H1 (cell line): Measurements from ENCODE around the gene SUGT1. TPM values are rescaled to one million over a fixed set of nuclear protein-coding genes. Genes with fewer than 3 reads are reported as not detected.
A peak's percentile ranks its signal among the peaks of the same experiment; 100 is the strongest.
"Not testable (repeated sequence)": the region's sequence is repeated elsewhere in the genome, so short reads cannot be mapped to it uniquely, and the experiment has no call there.

Source experiments
- CTCF ChIA-PET: fragments of 300-600 bp; sonication (Branson Sonifier 250); formaldehyde crosslinking; loops from one replicate; lab custom pipeline; 2021; ENCODE audit not compliant: partially characterized antibody; lab: Charles Lee
- POLR2A ChIA-PET: fragments of 300-600 bp; sonication (Branson Sonifier 250); formaldehyde crosslinking; loops from one replicate; lab custom pipeline; 2021; ENCODE audit warnings: inconsistent platforms; ENCODE audit not compliant: partially characterized antibody; lab: Charles Lee
- DNase-seq, 2 experiments: peaks; one replicate each; pipeline versions ENCODE4 v3.0.0 to v3.0.0-alpha.2; 2010 to 2022; ENCODE audit warnings: low spot score in 2 of 2, low read depth in 1 of 2, mixed read lengths in 1 of 2
- FAIRE-seq: peaks from 2 replicates; lab custom pipeline; 2011; peaks lifted over from hg19 to GRCh38; lab: Jason Lieb, UNC
- H2AFZ ChIP-seq: 2 replicates; pipeline ENCODE4 v1.8.1; 2012; ENCODE audit warnings: low read length, inconsistent platforms
- H2AK5ac ChIP-seq: 2 replicates; pipeline ENCODE4 v1.6.1; 2013; ENCODE audit warnings: low read depth, low read length
- H2BK120ac ChIP-seq: replicated peaks from 2 replicates; pipeline ENCODE3; 2013; ENCODE audit warnings: low read depth, low read length, inconsistent platforms
- H2BK12ac ChIP-seq: 2 replicates; pipeline ENCODE4 v1.6.1; 2013; ENCODE audit warnings: low read depth, low read length
- H2BK15ac ChIP-seq: 2 replicates; pipeline ENCODE4 v1.6.1; 2013; ENCODE audit warnings: low read length
- H2BK20ac ChIP-seq: 2 replicates; pipeline ENCODE4 v1.6.1; 2013; ENCODE audit warnings: low read length
- H2BK5ac ChIP-seq: 2 replicates; pipeline ENCODE4 v1.6.1; 2013; ENCODE audit warnings: low read depth, low read length
- H3K14ac ChIP-seq: 2 replicates; pipeline ENCODE4 v1.6.1; 2013; ENCODE audit warnings: inconsistent platforms; ENCODE audit not compliant: insufficient read length
- H3K18ac ChIP-seq: 2 replicates; pipeline ENCODE4 v1.6.1; 2013; ENCODE audit warnings: low read length; ENCODE audit errors: extremely low read depth
- H3K23ac ChIP-seq: 2 replicates; pipeline ENCODE4 v1.6.1; 2013; ENCODE audit warnings: inconsistent platforms; ENCODE audit not compliant: insufficient read length
- H3K23me2 ChIP-seq: 2 replicates; pipeline ENCODE4 v1.6.1; 2013; ENCODE audit warnings: low read depth, low read length
- H3K27ac ChIP-seq: 2 replicates; pipeline ENCODE4 v1.6.1; 2011; ENCODE audit warnings: low read depth, low read length, inconsistent platforms
- H3K27me3 ChIP-seq, 4 experiments: replicated peaks in 1 of 4; 1 replicate in 1 of 4; 2 replicates in 3 of 4; pipeline versions ENCODE4 v1.6.1 to v1.8.1; 2011 to 2013; ENCODE audit warnings: low read length in 3 of 4, mild to moderate bottlenecking in 3 of 4, inconsistent platforms in 2 of 4, mixed read lengths in 2 of 4, moderate library complexity in 1 of 4; ENCODE audit not compliant: control insufficient read depth in 3 of 4, insufficient read depth in 3 of 4; ENCODE audit errors: extremely low read depth in 1 of 4
- H3K36me3 ChIP-seq, 4 experiments: 2 replicates each; pipeline versions ENCODE4 v1.6.1 to v1.8.1; 2011 to 2013; ENCODE audit warnings: mild to moderate bottlenecking in 4 of 4, low read length in 3 of 4, moderate library complexity in 2 of 4, control low read depth in 1 of 4, inconsistent platforms in 1 of 4; ENCODE audit not compliant: insufficient read depth in 4 of 4, control insufficient read depth in 2 of 4
- H3K4ac ChIP-seq: replicated peaks from 2 replicates; pipeline ENCODE3; 2013; ENCODE audit warnings: low read length, low read depth, mixed read lengths, inconsistent platforms; ENCODE audit not compliant: insufficient read length
- H3K4me1 ChIP-seq, 4 experiments: replicated peaks in 1 of 4; 1 replicate in 1 of 4; 2 replicates in 3 of 4; pipeline versions ENCODE4 v1.6.1 to v1.8.1; 2011 to 2013; ENCODE audit warnings: low read length in 3 of 4, inconsistent platforms in 2 of 4, mixed read lengths in 1 of 4; ENCODE audit not compliant: insufficient read depth in 4 of 4, control insufficient read depth in 3 of 4
- H3K4me2 ChIP-seq, 2 experiments: 2 replicates each; pipeline versions ENCODE4 v1.6.1 to v1.8.1; 2011 to 2013; ENCODE audit warnings: low read depth in 2 of 2, low read length in 2 of 2, control low read depth in 1 of 2, inconsistent platforms in 1 of 2, mild to moderate bottlenecking in 1 of 2; ENCODE audit not compliant: insufficient read depth in 1 of 2
- H3K4me3 ChIP-seq, 4 experiments: fragments of 200-600, 300-600 bp in 1 of 4; sonication (generic), shearing (Covaris generic), sonication (Bioruptor Twin) in 1 of 4; 2 replicates each; pipeline versions ENCODE4 v1.5.1 to v1.8.1; 2011 to 2016; ENCODE audit warnings: low read length in 4 of 4, low read depth in 3 of 4, control low read depth in 2 of 4, inconsistent platforms in 2 of 4, mild to moderate bottlenecking in 2 of 4, mixed read lengths in 1 of 4, moderate library complexity in 1 of 4; ENCODE audit not compliant: insufficient read depth in 2 of 4; ENCODE audit errors: extremely low read depth in 1 of 4
- H3K56ac ChIP-seq: replicated peaks from 2 replicates; pipeline ENCODE3; 2013; ENCODE audit warnings: low read depth, mild to moderate bottlenecking, mixed read lengths, low read length, inconsistent platforms; ENCODE audit not compliant: insufficient read length
- H3K79me1 ChIP-seq: 2 replicates; pipeline ENCODE4 v1.6.1; 2013; ENCODE audit warnings: low read depth, low read length, control low read depth
- H3K79me2 ChIP-seq, 2 experiments: 2 replicates each; pipeline versions ENCODE4 v1.6.1 to v1.8.1; 2012 to 2013; ENCODE audit warnings: low read length in 2 of 2, mild to moderate bottlenecking in 2 of 2, inconsistent platforms in 1 of 2; ENCODE audit not compliant: insufficient read depth in 2 of 2, control insufficient read depth in 1 of 2
- H3K9ac ChIP-seq, 4 experiments: replicated peaks in 1 of 4; 1 replicate in 1 of 4; 2 replicates in 3 of 4; pipeline versions ENCODE4 v1.6.1 to v1.8.1; 2011 to 2013; ENCODE audit warnings: low read depth in 3 of 4, low read length in 3 of 4, control low read depth in 2 of 4, mild to moderate bottlenecking in 2 of 4, moderate library complexity in 2 of 4, inconsistent platforms in 1 of 4; ENCODE audit errors: extremely low read depth in 1 of 4
- H3K9me3 ChIP-seq, 2 experiments: 2 replicates each; pipeline versions ENCODE4 v1.6.1 to v1.8.1; 2012 to 2013; ENCODE audit warnings: mild to moderate bottlenecking in 2 of 2, moderate library complexity in 2 of 2, control low read depth in 1 of 2, inconsistent platforms in 1 of 2, low read depth in 1 of 2, low read length in 1 of 2, mixed read lengths in 1 of 2; ENCODE audit not compliant: insufficient read depth in 2 of 2
- H4K20me1 ChIP-seq, 2 experiments: replicated peaks in 1 of 2; 2 replicates each; pipeline versions ENCODE3 to v1.8.1; 2011 to 2013; ENCODE audit warnings: inconsistent platforms in 2 of 2, low read length in 2 of 2, mild to moderate bottlenecking in 1 of 2; ENCODE audit not compliant: insufficient read depth in 2 of 2, control insufficient read depth in 1 of 2
- H4K5ac ChIP-seq: 2 replicates; pipeline ENCODE4 v1.6.1; 2013; ENCODE audit warnings: low read length, low read depth, mixed read lengths, inconsistent platforms; ENCODE audit not compliant: insufficient read length
- H4K8ac ChIP-seq: 2 replicates; pipeline ENCODE4 v1.8.0; 2013; ENCODE audit warnings: mild to moderate bottlenecking, moderate library complexity, low read length, inconsistent platforms; ENCODE audit not compliant: insufficient read depth; ENCODE audit errors: extremely low read depth
- H4K91ac ChIP-seq: replicated peaks from 2 replicates; pipeline ENCODE3; 2013; ENCODE audit warnings: low read length, mixed read lengths, inconsistent platforms; ENCODE audit not compliant: insufficient read length
- WGBS, 2 experiments: shearing (Covaris generic) in 1 of 2; methylation state at CpG; one replicate each; pipeline versions ENCODE4 v1.1.6 to v1.1.7; 2013 to 2015; ENCODE audit warnings: low lambda C conversion rate in 2 of 2, mixed read lengths in 2 of 2, inconsistent platforms in 1 of 2, low coverage in 1 of 2, missing lambda C conversion rate in 1 of 2; ENCODE audit not compliant: insufficient replicate concordance in 2 of 2, insufficient coverage in 1 of 2, insufficient read length in 1 of 2; ENCODE audit errors: extremely low coverage in 1 of 2, missing lambda C conversion rate in 1 of 2; 5-methylcytosine and 5-hydroxymethylcytosine counted together
- polyA plus RNA-seq, 7 experiments: library from polyadenylated mRNA; depleted of rRNA in 3 of 7; stranded (reverse) in 5 of 7; unstranded in 2 of 7; fragments of >200 nt in 5 of 7; fragments of 200-250 nt in 2 of 7; gene quantifications; 1 replicate in 5 of 7; 2 replicates in 1 of 7; 4 replicates in 1 of 7; pipeline versions ENCODE4 v1.2.1 to v1.2.3, GENCODE V29; 2011 to 2013; ENCODE audit warnings: missing spikeins in 2 of 7, mixed read lengths in 2 of 7
- total RNA-seq: library from RNA; stranded (reverse); fragmentation: NEBNext Ultra II Directional; extraction: Animal tissue kit (Norgen Biotek cat#: 25700); gene quantifications from 2 replicates; pipeline ENCODE4 v1.2.1, GENCODE V29; 2021

SUGT1 gene
- total and polyA plus RNA-seq, 2 of the 8 experiments (the other 6 are each of a cell fraction or from before 2014, with no cell fraction given), result 21.0 to 99.4 TPM

GRCh38 chr13:52631083-52631690 is 21.4 kb upstream of the SUGT1 start:
- H3K56ac ChIP-seq, H3K23me2 ChIP-seq, H4K91ac ChIP-seq, DNase-seq, H3K4ac ChIP-seq, H3K79me2 ChIP-seq, H3K4me3 ChIP-seq, H3K23ac ChIP-seq, H2BK20ac ChIP-seq, H4K20me1 ChIP-seq, H3K4me2 ChIP-seq, H2BK15ac ChIP-seq, H3K14ac ChIP-seq, H2BK120ac ChIP-seq, H3K4me1 ChIP-seq, H3K27ac ChIP-seq, H2AK5ac ChIP-seq, H3K9ac ChIP-seq, H4K5ac ChIP-seq, POLR2A ChIA-PET, H4K8ac ChIP-seq, H2AFZ ChIP-seq, H3K79me1 ChIP-seq, H3K9me3 ChIP-seq, H3K18ac ChIP-seq, H2BK5ac ChIP-seq, H2BK12ac ChIP-seq, H3K27me3 ChIP-seq: not testable (repeated sequence)
- WGBS, 2 experiments, result 87% methylated on average over 7 of the region's 7 CpGs; no CpG with 5 or more reads in 1 of the 2 experiments
- H3K36me3 ChIP-seq, result peaks cover 0 to 16% (median 3%) of the 10 kb centered on the region in 4 experiments; a peak in 3 of 8 replicates
- CTCF ChIA-PET, result interaction anchor here (1.5 kb wide), 1 partner anchor 108 kb away, joined by 3 read pairs; no protein-coding TSS in a partner anchor
- FAIRE-seq, result peak; percentile 28
